H1 (cell line): Measurements from ENCODE around the gene MAP7. TPM values are rescaled to one million over a fixed set of nuclear protein-coding genes. Genes with fewer than 3 reads are reported as not detected.

Source experiments
- CTCF ChIA-PET: fragments of 300-600 bp; sonication (Branson Sonifier 250); formaldehyde crosslinking; loops from one replicate; lab custom pipeline; 2021; ENCODE audit not compliant: partially characterized antibody; lab: Charles Lee
- POLR2A ChIA-PET: fragments of 300-600 bp; sonication (Branson Sonifier 250); formaldehyde crosslinking; loops from one replicate; lab custom pipeline; 2021; ENCODE audit warnings: inconsistent platforms; ENCODE audit not compliant: partially characterized antibody; lab: Charles Lee
- DNase-seq, 2 experiments: peaks; one replicate each; pipeline versions ENCODE4 v3.0.0 to v3.0.0-alpha.2; 2010 to 2022; ENCODE audit warnings: low spot score in 2 of 2, low read depth in 1 of 2, mixed read lengths in 1 of 2
- FAIRE-seq: peaks from 2 replicates; lab custom pipeline; 2011; peaks lifted over from hg19 to GRCh38; lab: Jason Lieb, UNC
- H2AFZ ChIP-seq: 2 replicates; pipeline ENCODE4 v1.8.1; 2012; ENCODE audit warnings: low read length, inconsistent platforms
- H2AK5ac ChIP-seq: 2 replicates; pipeline ENCODE4 v1.6.1; 2013; ENCODE audit warnings: low read depth, low read length
- H2BK120ac ChIP-seq: replicated peaks from 2 replicates; pipeline ENCODE3; 2013; ENCODE audit warnings: low read depth, low read length, inconsistent platforms
- H2BK12ac ChIP-seq: 2 replicates; pipeline ENCODE4 v1.6.1; 2013; ENCODE audit warnings: low read depth, low read length
- H2BK15ac ChIP-seq: 2 replicates; pipeline ENCODE4 v1.6.1; 2013; ENCODE audit warnings: low read length
- H2BK20ac ChIP-seq: 2 replicates; pipeline ENCODE4 v1.6.1; 2013; ENCODE audit warnings: low read length
- H2BK5ac ChIP-seq: 2 replicates; pipeline ENCODE4 v1.6.1; 2013; ENCODE audit warnings: low read depth, low read length
- H3K14ac ChIP-seq: 2 replicates; pipeline ENCODE4 v1.6.1; 2013; ENCODE audit warnings: inconsistent platforms; ENCODE audit not compliant: insufficient read length
- H3K18ac ChIP-seq: 2 replicates; pipeline ENCODE4 v1.6.1; 2013; ENCODE audit warnings: low read length; ENCODE audit errors: extremely low read depth
- H3K23ac ChIP-seq: 2 replicates; pipeline ENCODE4 v1.6.1; 2013; ENCODE audit warnings: inconsistent platforms; ENCODE audit not compliant: insufficient read length
- H3K23me2 ChIP-seq: 2 replicates; pipeline ENCODE4 v1.6.1; 2013; ENCODE audit warnings: low read depth, low read length
- H3K27ac ChIP-seq: 2 replicates; pipeline ENCODE4 v1.6.1; 2011; ENCODE audit warnings: low read depth, low read length, inconsistent platforms
- H3K27me3 ChIP-seq, 4 experiments: replicated peaks in 1 of 4; 1 replicate in 1 of 4; 2 replicates in 3 of 4; pipeline versions ENCODE4 v1.6.1 to v1.8.1; 2011 to 2013; ENCODE audit warnings: low read length in 3 of 4, mild to moderate bottlenecking in 3 of 4, inconsistent platforms in 2 of 4, mixed read lengths in 2 of 4, moderate library complexity in 1 of 4; ENCODE audit not compliant: control insufficient read depth in 3 of 4, insufficient read depth in 3 of 4; ENCODE audit errors: extremely low read depth in 1 of 4
- H3K36me3 ChIP-seq, 4 experiments: 2 replicates each; pipeline versions ENCODE4 v1.6.1 to v1.8.1; 2011 to 2013; ENCODE audit warnings: mild to moderate bottlenecking in 4 of 4, low read length in 3 of 4, moderate library complexity in 2 of 4, control low read depth in 1 of 4, inconsistent platforms in 1 of 4; ENCODE audit not compliant: insufficient read depth in 4 of 4, control insufficient read depth in 2 of 4
- H3K4ac ChIP-seq: replicated peaks from 2 replicates; pipeline ENCODE3; 2013; ENCODE audit warnings: low read length, low read depth, mixed read lengths, inconsistent platforms; ENCODE audit not compliant: insufficient read length
- H3K4me1 ChIP-seq, 4 experiments: replicated peaks in 1 of 4; 1 replicate in 1 of 4; 2 replicates in 3 of 4; pipeline versions ENCODE4 v1.6.1 to v1.8.1; 2011 to 2013; ENCODE audit warnings: low read length in 3 of 4, inconsistent platforms in 2 of 4, mixed read lengths in 1 of 4; ENCODE audit not compliant: insufficient read depth in 4 of 4, control insufficient read depth in 3 of 4
- H3K4me2 ChIP-seq, 2 experiments: 2 replicates each; pipeline versions ENCODE4 v1.6.1 to v1.8.1; 2011 to 2013; ENCODE audit warnings: low read depth in 2 of 2, low read length in 2 of 2, control low read depth in 1 of 2, inconsistent platforms in 1 of 2, mild to moderate bottlenecking in 1 of 2; ENCODE audit not compliant: insufficient read depth in 1 of 2
- H3K4me3 ChIP-seq, 4 experiments: fragments of 200-600, 300-600 bp in 1 of 4; sonication (generic), shearing (Covaris generic), sonication (Bioruptor Twin) in 1 of 4; 2 replicates each; pipeline versions ENCODE4 v1.5.1 to v1.8.1; 2011 to 2016; ENCODE audit warnings: low read length in 4 of 4, low read depth in 3 of 4, control low read depth in 2 of 4, inconsistent platforms in 2 of 4, mild to moderate bottlenecking in 2 of 4, mixed read lengths in 1 of 4, moderate library complexity in 1 of 4; ENCODE audit not compliant: insufficient read depth in 2 of 4; ENCODE audit errors: extremely low read depth in 1 of 4
- H3K56ac ChIP-seq: replicated peaks from 2 replicates; pipeline ENCODE3; 2013; ENCODE audit warnings: low read depth, mild to moderate bottlenecking, mixed read lengths, low read length, inconsistent platforms; ENCODE audit not compliant: insufficient read length
- H3K79me1 ChIP-seq: 2 replicates; pipeline ENCODE4 v1.6.1; 2013; ENCODE audit warnings: low read depth, low read length, control low read depth
- H3K79me2 ChIP-seq, 2 experiments: 2 replicates each; pipeline versions ENCODE4 v1.6.1 to v1.8.1; 2012 to 2013; ENCODE audit warnings: low read length in 2 of 2, mild to moderate bottlenecking in 2 of 2, inconsistent platforms in 1 of 2; ENCODE audit not compliant: insufficient read depth in 2 of 2, control insufficient read depth in 1 of 2
- H3K9ac ChIP-seq, 4 experiments: replicated peaks in 1 of 4; 1 replicate in 1 of 4; 2 replicates in 3 of 4; pipeline versions ENCODE4 v1.6.1 to v1.8.1; 2011 to 2013; ENCODE audit warnings: low read depth in 3 of 4, low read length in 3 of 4, control low read depth in 2 of 4, mild to moderate bottlenecking in 2 of 4, moderate library complexity in 2 of 4, inconsistent platforms in 1 of 4; ENCODE audit errors: extremely low read depth in 1 of 4
- H3K9me3 ChIP-seq, 2 experiments: 2 replicates each; pipeline versions ENCODE4 v1.6.1 to v1.8.1; 2012 to 2013; ENCODE audit warnings: mild to moderate bottlenecking in 2 of 2, moderate library complexity in 2 of 2, control low read depth in 1 of 2, inconsistent platforms in 1 of 2, low read depth in 1 of 2, low read length in 1 of 2, mixed read lengths in 1 of 2; ENCODE audit not compliant: insufficient read depth in 2 of 2
- H4K20me1 ChIP-seq, 2 experiments: replicated peaks in 1 of 2; 2 replicates each; pipeline versions ENCODE3 to v1.8.1; 2011 to 2013; ENCODE audit warnings: inconsistent platforms in 2 of 2, low read length in 2 of 2, mild to moderate bottlenecking in 1 of 2; ENCODE audit not compliant: insufficient read depth in 2 of 2, control insufficient read depth in 1 of 2
- H4K5ac ChIP-seq: 2 replicates; pipeline ENCODE4 v1.6.1; 2013; ENCODE audit warnings: low read length, low read depth, mixed read lengths, inconsistent platforms; ENCODE audit not compliant: insufficient read length
- H4K8ac ChIP-seq: 2 replicates; pipeline ENCODE4 v1.8.0; 2013; ENCODE audit warnings: mild to moderate bottlenecking, moderate library complexity, low read length, inconsistent platforms; ENCODE audit not compliant: insufficient read depth; ENCODE audit errors: extremely low read depth
- H4K91ac ChIP-seq: replicated peaks from 2 replicates; pipeline ENCODE3; 2013; ENCODE audit warnings: low read length, mixed read lengths, inconsistent platforms; ENCODE audit not compliant: insufficient read length
- ASH2L ChIP-seq: fragments of 200-600, 300-600 bp; sonication (generic); IDR thresholded peaks from one replicate; pipeline ENCODE4 v1.7.1; 2017; ENCODE audit warnings: low read length
- ATF2 ChIP-seq: IDR thresholded peaks from 2 replicates; pipeline ENCODE4 v1.6.1; 2012; ENCODE audit warnings: low read length, inconsistent platforms
- BRCA1 ChIP-seq: IDR thresholded peaks from 2 replicates; pipeline ENCODE4 v1.6.1; 2012; ENCODE audit warnings: low read depth, low read length, improper control_type of control experiment
- CHD1 ChIP-seq: IDR thresholded peaks from 2 replicates; pipeline ENCODE4 v1.6.1; 2012; ENCODE audit warnings: low read depth, low read length, improper control_type of control experiment
- CHD2 ChIP-seq: IDR thresholded peaks from 2 replicates; pipeline ENCODE4 v1.6.1; 2012; ENCODE audit warnings: low read length, improper control_type of control experiment
- CREB1 ChIP-seq: IDR thresholded peaks from 2 replicates; pipeline ENCODE4 v1.6.1; 2012; ENCODE audit warnings: inconsistent platforms
- EGR1 ChIP-seq: IDR thresholded peaks from 2 replicates; pipeline ENCODE4 v1.6.1; 2011; ENCODE audit warnings: low read depth, low read length, borderline replicate concordance
- EZH2 ChIP-seq: fragments of 200-600 bp; sonication (generic); IDR thresholded peaks from 2 replicates; pipeline ENCODE4 v1.7.1; 2012; ENCODE audit warnings: low read depth, mild to moderate bottlenecking, moderate library complexity, low read length, inconsistent platforms; ENCODE audit not compliant: severe bottlenecking
- FOSL1 ChIP-seq: IDR thresholded peaks from 2 replicates; pipeline ENCODE4 v1.6.1; 2011; ENCODE audit warnings: mild to moderate bottlenecking, low read depth, low read length, moderate library complexity; ENCODE audit not compliant: insufficient read depth
- JUN ChIP-seq: IDR thresholded peaks from 2 replicates; pipeline ENCODE4 v1.6.1; 2011; ENCODE audit warnings: low read depth, mild to moderate bottlenecking, improper control_type of control experiment, low read length
- SP2 ChIP-seq: IDR thresholded peaks from 2 replicates; pipeline ENCODE4 v1.6.1; 2012; ENCODE audit warnings: mild to moderate bottlenecking, low read length, inconsistent platforms
- TCF12 ChIP-seq: IDR thresholded peaks from 2 replicates; pipeline ENCODE4 v1.6.1; 2011; ENCODE audit warnings: low read depth, mild to moderate bottlenecking, low read length
- YY1 ChIP-seq: IDR thresholded peaks from 2 replicates; pipeline ENCODE4 v1.6.1; 2011; ENCODE audit warnings: low read depth, mild to moderate bottlenecking, low read length
- WGBS, 2 experiments: shearing (Covaris generic) in 1 of 2; methylation state at CpG; one replicate each; pipeline versions ENCODE4 v1.1.6 to v1.1.7; 2013 to 2015; ENCODE audit warnings: low lambda C conversion rate in 2 of 2, mixed read lengths in 2 of 2, inconsistent platforms in 1 of 2, low coverage in 1 of 2, missing lambda C conversion rate in 1 of 2; ENCODE audit not compliant: insufficient replicate concordance in 2 of 2, insufficient coverage in 1 of 2, insufficient read length in 1 of 2; ENCODE audit errors: extremely low coverage in 1 of 2, missing lambda C conversion rate in 1 of 2; 5-methylcytosine and 5-hydroxymethylcytosine counted together
- polyA plus RNA-seq, 7 experiments: library from polyadenylated mRNA; depleted of rRNA in 3 of 7; stranded (reverse) in 5 of 7; unstranded in 2 of 7; fragments of >200 nt in 5 of 7; fragments of 200-250 nt in 2 of 7; gene quantifications; 1 replicate in 5 of 7; 2 replicates in 1 of 7; 4 replicates in 1 of 7; pipeline versions ENCODE4 v1.2.1 to v1.2.3, GENCODE V29; 2011 to 2013; ENCODE audit warnings: missing spikeins in 2 of 7, mixed read lengths in 2 of 7
- total RNA-seq: library from RNA; stranded (reverse); fragmentation: NEBNext Ultra II Directional; extraction: Animal tissue kit (Norgen Biotek cat#: 25700); gene quantifications from 2 replicates; pipeline ENCODE4 v1.2.1, GENCODE V29; 2021

Gene MAP7
- total and polyA plus RNA-seq, 2 of the 8 experiments (the other 6 are each of a cell fraction or from before 2014, with no cell fraction given) = 13.5 to 66.9 TPM

DNA sequence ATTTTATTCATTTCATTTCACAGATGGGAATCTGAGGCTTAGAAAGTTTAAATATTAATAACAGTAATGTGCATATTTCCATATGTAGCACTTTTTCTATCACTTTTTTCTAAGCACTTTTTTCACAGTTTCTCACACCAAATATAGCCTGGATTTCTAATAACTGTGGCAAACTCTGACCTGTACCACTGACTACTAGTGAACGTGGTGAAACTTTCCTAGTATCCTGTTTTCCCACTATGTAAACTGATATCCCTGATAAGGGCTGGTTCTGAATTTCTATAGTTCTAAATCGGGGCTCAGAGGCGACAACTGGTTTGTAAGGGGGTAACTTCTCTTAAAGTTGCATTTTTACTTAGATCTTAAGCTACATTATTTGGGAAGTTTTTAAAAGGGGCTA lies 32.6 kb downstream of the MAP7 start:
- Histone ChIP-seq H3K23me2 (no peaks in the 10 kb centered on the region), H3K14ac (no peak overlapping the region), H2BK5ac (no peak overlapping the region), H2BK15ac (no peak overlapping the region), H3K4me1 (peaks cover 3 to 8% (median 4%) of the 10 kb centered on the region in 4 experiments; a peak in 6 of 7 replicates), H2BK12ac (no peak overlapping the region), H3K79me1 (peaks cover 11% of the 10 kb centered on the region; the same call in 1 of the 2 replicates), H2BK20ac (no peak overlapping the region), H2AFZ (no peak overlapping the region), H3K4me3 (no peak overlapping the region), H3K27me3 (no peaks in the 10 kb centered on the region), H4K5ac (no peak overlapping the region), H3K23ac (no peak overlapping the region), H2BK120ac (no peak overlapping the region), H3K27ac (no peak overlapping the region), H4K91ac (no peak overlapping the region), H3K9ac (no peak overlapping the region), H3K4ac (no peak overlapping the region), H3K79me2 (peaks cover 5 to 92% of the 10 kb centered on the region in 2 experiments; a peak in 3 of 4 replicates), H4K8ac (no peak overlapping the region), H2AK5ac (no peak overlapping the region), H3K4me2 (no peak overlapping the region), H3K18ac (no peak overlapping the region), H3K9me3 (no peaks in the 10 kb centered on the region), H3K36me3 (no peaks in the 10 kb centered on the region; a peak in 1 of 8 replicates), H4K20me1 (peaks cover 0 to 1% of the 10 kb centered on the region in 2 experiments), H3K56ac (no peak overlapping the region)
- WGBS, 2 experiments = 85% methylated on average over 3 of the region's 3 CpGs; no CpG with 5 or more reads in 1 of the 2 experiments
- ChIA-PET CTCF (interaction anchor here (0.9 kb wide), 1 partner anchor 8 kb away, joined by 4 read pairs; no protein-coding TSS in a partner anchor), POLR2A (no interaction called here)
- DNase-seq = no peak
- FAIRE-seq = no peak
- TF ChIP-seq TCF12 (no peak), EGR1 (no peak), SP2 (no peak), EZH2 (no peak), CHD2 (no peak), FOSL1 (no peak), CREB1 (no peak), JUN (no peak), CHD1 (no peak), YY1 (no peak), BRCA1 (no peak), ASH2L (no peak), ATF2 (no peak)
